ENCODE results near the gene NEK10. TPM values are rescaled to one million over a fixed set of nuclear protein-coding genes. Genes with fewer than 3 reads are reported as not detected.

NEK10 gene
- total RNA-seq, 2 donors from 2014 or later: 0.09 to 0.36 TPM

DNA sequence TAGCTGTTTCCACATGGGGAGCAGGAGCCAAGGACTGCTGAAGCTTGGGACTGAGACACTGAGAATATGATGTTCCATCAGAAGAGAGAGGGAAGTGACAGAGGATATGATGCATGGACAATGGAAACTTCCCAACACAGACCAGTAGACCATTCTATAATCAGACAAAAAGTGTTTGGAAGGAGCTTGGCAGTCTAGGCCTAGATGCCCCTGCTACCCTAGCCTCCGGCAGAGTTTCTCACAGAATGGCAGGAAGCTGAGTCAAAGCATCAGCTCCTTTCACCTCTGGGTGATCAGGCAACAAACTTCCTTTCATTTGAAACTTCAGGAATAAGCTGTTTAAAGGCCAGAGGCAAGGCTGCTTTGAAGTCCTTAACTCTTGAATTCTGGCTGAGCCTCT is 222.0 kb downstream of the NEK10 start:
- no peaks in the 10 kb centered on the region for H3K4me1 Mint-ChIP-seq (ENCODE audit: low read depth)
- H3K36me3 Mint-ChIP-seq (ENCODE audit: insufficient read depth in 2 of 2): no peaks in the 10 kb centered on the region
- H3K4me3 Mint-ChIP-seq: no peak overlapping the region
- no peaks in the 10 kb centered on the region for H3K9me3 Mint-ChIP-seq
- no peak for ATAC-seq (replicated peaks in 1 of 2)
- no peaks in the 10 kb centered on the region for H3K27me3 Mint-ChIP-seq (ENCODE audit: low read depth)
- no peak overlapping the region for H3K27ac Mint-ChIP-seq
- DNase-seq: no peak

DNA sequence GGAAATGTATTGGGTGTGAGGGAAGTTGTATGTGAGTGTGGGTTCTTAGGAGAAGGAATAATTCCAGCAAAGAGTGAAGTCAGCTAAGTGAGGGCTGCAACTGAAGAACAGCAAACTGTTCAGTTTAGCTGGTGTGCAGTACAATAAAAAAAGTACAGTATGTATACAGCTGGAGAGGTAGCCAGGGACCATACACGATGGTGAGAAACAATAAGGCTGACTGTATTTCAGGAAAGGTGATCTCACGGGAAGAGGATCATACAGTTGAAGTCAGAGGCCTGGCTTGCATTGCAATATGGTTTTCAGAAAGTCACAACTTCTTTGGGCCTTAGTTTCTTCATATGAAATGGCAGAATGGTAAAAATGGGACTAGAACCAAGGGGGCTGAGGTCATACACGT is 222.4 kb downstream of the NEK10 start:
- Mint-ChIP-seq H3K36me3 (ENCODE audit: insufficient read depth in 2 of 2) (peaks cover 0 to 2% of the 10 kb centered on the region in 2 donors), H3K27me3 (ENCODE audit: low read depth) (no peaks in the 10 kb centered on the region), H3K4me3 (no peak overlapping the region), H3K9me3 (no peaks in the 10 kb centered on the region), H3K27ac (no peak overlapping the region), H3K4me1 (ENCODE audit: low read depth) (no peaks in the 10 kb centered on the region)
- no peak for ATAC-seq (replicated peaks in 1 of 2)
- no peak for DNase-seq

DNA sequence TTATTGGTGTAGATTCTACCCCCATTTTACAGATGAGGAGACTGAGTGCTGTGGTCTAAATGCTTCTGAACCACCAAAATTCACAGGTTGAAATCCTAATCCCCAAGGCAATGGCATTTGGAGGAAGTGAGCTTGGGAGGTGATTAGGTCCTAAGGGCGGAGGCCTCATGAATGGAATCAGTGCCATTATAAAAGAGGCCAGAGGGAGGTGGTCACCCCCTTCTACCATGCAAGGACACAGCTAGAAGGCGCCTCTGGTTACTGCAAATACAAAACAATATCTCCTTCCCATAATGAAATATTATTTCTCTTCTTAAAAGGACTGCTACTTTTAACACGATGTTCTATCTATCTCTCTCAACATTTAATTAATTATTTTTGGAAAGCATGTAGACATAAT is 223.5 kb downstream of the NEK10 start:
- no peaks in the 10 kb centered on the region for H3K9me3 Mint-ChIP-seq
- no peaks in the 10 kb centered on the region for H3K27me3 Mint-ChIP-seq (ENCODE audit: low read depth)
- H3K4me1 Mint-ChIP-seq (ENCODE audit: low read depth): no peaks in the 10 kb centered on the region
- peaks cover 0 to 2% of the 10 kb centered on the region in 2 donors for H3K36me3 Mint-ChIP-seq (ENCODE audit: insufficient read depth in 2 of 2)
- no peak overlapping the region for H3K4me3 Mint-ChIP-seq
- no peak for DNase-seq
- H3K27ac Mint-ChIP-seq: no peak overlapping the region
- ATAC-seq (replicated peaks in 1 of 2): no peak

DNA sequence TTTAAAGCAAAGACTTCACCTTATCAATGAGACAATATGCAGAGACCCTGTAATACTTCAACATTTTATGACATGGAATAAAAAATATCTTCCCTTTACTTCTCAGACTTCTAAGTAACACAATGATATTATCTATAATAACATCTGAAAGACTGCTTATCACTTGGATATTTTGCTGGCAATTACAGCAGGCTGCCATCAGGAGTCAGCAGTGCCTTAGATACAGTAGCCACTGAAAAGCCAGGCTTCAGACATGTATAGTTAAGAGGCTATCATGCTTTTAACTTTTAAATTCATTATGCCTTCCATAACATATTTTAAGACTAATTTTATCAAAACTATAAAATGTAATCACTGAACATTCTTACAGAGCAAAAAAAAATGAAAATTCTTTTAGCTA is 227.5 kb downstream of the NEK10 start:
- Mint-ChIP-seq H3K4me3 (no peak overlapping the region), H3K36me3 (ENCODE audit: insufficient read depth in 2 of 2) (peaks cover 0 to 2% of the 10 kb centered on the region in 2 donors), H3K27ac (no peak overlapping the region), H3K4me1 (ENCODE audit: low read depth) (no peaks in the 10 kb centered on the region), H3K9me3 (no peaks in the 10 kb centered on the region), H3K27me3 (ENCODE audit: low read depth) (no peaks in the 10 kb centered on the region)
- DNase-seq (no peak), ATAC-seq (replicated peaks in 1 of 2) (no peak)

DNA sequence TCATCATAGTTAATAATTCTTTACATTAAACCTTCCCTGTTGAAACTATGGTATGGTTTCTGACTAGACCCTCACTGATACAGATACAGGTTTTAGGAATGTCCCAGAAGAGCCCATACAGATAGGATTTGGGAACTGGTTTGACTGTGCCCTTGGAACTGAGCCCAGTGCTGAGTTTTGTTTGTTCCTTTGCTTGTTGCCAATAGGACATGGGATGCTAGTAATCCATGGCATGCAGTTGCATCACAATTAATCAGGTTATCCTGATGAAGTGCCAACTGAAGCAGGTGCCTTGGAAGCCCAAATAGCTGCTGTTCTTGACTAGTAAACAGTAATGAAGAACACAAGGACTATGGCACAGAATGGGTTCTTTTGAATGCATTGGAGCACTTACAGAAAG is 230.6 kb downstream of the NEK10 start:
- Mint-ChIP-seq H3K4me3 (no peak overlapping the region), H3K27me3 (ENCODE audit: low read depth) (no peaks in the 10 kb centered on the region), H3K36me3 (ENCODE audit: insufficient read depth in 2 of 2) (peaks cover 0 to 2% of the 10 kb centered on the region in 2 donors), H3K27ac (no peak overlapping the region), H3K9me3 (no peaks in the 10 kb centered on the region), H3K4me1 (ENCODE audit: low read depth) (no peaks in the 10 kb centered on the region)
- ATAC-seq (replicated peaks in 1 of 2) (no peak), DNase-seq (no peak)

DNA sequence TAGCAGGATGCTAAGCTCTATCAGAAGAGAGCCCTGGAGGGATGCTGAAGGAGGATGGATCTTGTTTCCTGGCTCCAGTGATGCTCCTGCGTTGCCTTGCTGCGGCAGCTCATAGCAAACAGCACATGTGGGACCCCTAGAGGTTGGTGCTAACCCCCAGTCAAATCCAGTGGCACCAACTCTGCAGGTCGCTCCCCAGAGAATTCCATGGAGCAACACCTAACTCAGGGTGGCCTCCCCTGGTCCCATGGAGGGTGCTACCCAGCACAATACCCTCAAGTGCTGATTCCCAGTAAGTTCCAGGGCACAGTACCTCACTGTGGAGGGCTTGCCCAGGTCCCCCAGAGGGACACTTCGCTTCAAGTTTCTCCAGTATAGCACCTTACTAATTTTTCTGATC is 231.2 kb downstream of the NEK10 start:
- Mint-ChIP-seq H3K4me1 (ENCODE audit: low read depth) (no peaks in the 10 kb centered on the region), H3K27ac (no peak overlapping the region), H3K9me3 (no peaks in the 10 kb centered on the region), H3K36me3 (ENCODE audit: insufficient read depth in 2 of 2) (peaks cover 0 to 2% of the 10 kb centered on the region in 2 donors), H3K27me3 (ENCODE audit: low read depth) (no peaks in the 10 kb centered on the region), H3K4me3 (no peak overlapping the region)
- ATAC-seq (replicated peaks in 1 of 2) (no peak), DNase-seq (no peak)

DNA sequence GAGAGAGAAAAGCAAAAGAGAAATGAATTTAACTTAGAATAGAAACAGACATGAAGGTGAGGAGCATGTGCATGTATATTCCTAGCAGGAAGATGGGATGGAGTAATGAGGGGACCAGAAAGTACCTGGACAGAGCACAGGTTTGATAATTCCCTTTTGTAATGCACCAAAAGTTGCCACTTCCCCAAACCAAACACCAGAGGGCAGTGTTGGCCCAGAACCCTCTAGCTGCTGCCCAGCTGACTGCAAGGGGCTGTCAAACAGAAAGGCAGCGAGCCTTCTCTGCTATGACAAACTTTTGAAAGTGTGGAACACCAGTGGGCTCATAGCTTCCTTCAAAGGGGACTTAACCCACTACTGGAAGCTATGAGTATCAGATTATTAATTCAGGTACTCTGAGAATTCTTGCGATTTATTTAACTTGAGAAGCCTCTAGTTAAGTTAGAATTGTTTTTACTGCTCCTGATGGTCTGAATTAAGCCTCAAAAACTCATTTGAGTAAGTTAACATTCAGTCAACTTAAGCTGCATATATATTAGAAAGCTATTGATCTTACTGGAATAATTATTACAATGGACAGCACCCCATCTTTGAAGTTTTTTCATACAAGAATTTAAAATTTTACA is 234.9 kb downstream of the NEK10 start:
- Mint-ChIP-seq H3K4me1 (ENCODE audit: low read depth) (no peaks in the 10 kb centered on the region), H3K9me3 (no peaks in the 10 kb centered on the region), H3K4me3 (no peak overlapping the region), H3K27ac (no peak overlapping the region), H3K36me3 (ENCODE audit: insufficient read depth in 2 of 2) (no peaks in the 10 kb centered on the region), H3K27me3 (ENCODE audit: low read depth) (no peaks in the 10 kb centered on the region)
- DNase-seq (peak; percentile 55 to 65), ATAC-seq (replicated peaks in 1 of 2) (peak; percentile 60 to 74)

DNA sequence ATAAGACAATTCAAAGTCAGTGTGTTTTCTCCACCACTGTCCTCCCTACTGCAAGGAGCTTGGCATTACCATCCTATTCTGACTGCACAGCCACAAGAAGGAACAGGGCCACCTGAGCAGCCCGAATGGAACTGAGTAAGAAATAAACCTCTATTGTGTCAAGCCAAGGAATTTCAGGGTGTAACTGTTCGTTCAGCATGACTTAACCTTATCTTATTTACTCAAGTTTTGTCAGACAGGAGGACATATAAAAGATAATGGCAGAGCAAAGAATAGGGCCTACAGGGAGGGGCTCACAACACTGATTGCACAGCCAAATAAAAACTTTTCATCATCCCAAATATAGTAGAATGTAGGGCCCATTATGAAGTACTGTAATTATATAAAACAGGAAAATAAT is 236.1 kb downstream of the NEK10 start:
- DNase-seq (no peak), ATAC-seq (replicated peaks in 1 of 2) (no peak)
- Mint-ChIP-seq H3K27ac (no peak overlapping the region), H3K4me1 (ENCODE audit: low read depth) (no peaks in the 10 kb centered on the region), H3K4me3 (no peak overlapping the region), H3K9me3 (no peaks in the 10 kb centered on the region), H3K27me3 (ENCODE audit: low read depth) (no peaks in the 10 kb centered on the region), H3K36me3 (ENCODE audit: insufficient read depth in 2 of 2) (no peaks in the 10 kb centered on the region)

DNA sequence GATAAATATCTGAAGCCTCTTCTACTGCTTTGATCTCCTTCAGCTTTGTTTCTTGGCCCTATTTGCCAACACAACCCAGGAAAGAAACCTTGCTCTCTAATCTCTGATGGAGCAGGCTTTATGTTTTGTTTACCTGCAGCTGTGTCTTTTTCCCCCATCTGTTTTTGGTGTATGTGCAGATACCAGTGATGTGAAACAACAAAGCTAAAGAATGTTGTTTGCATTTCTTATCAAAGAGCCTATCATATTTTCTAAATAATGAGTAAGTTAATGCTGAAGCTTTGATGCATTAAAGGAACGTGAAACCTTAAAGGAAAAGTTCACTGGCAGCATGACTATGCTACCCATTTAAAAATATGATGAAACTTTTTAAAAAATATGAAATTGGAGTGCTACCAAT is 238.4 kb downstream of the NEK10 start:
- H3K4me1 Mint-ChIP-seq (ENCODE audit: low read depth): no peaks in the 10 kb centered on the region

DNA sequence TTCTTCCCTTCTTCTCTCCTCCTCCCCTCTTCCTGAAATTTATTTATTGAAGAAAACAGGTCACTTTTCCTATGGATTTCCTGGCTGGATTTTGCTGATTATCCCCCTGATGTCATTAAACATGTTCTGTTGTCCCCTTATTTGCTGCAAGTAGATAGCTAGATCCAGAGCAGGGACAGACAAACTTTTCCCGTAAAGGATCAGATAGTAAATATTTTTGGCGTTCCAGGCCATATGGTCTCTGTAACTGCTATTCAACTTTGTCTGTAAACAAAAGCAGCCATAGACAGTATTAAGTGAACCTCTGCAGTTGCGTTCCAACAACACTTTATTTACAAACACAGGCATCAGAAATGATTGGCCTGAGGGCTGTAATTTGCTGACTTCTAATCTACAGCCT is 241.3 kb downstream of the NEK10 start:
- H3K27ac Mint-ChIP-seq: no peak overlapping the region
- DNase-seq (no peak), ATAC-seq (replicated peaks in 1 of 2) (no peak)
- no peaks in the 10 kb centered on the region for H3K9me3 Mint-ChIP-seq
- H3K4me1 Mint-ChIP-seq (ENCODE audit: low read depth): no peaks in the 10 kb centered on the region
- H3K27me3 Mint-ChIP-seq (ENCODE audit: low read depth): peaks cover 6% of the 10 kb centered on the region
- H3K36me3 Mint-ChIP-seq (ENCODE audit: insufficient read depth in 2 of 2): no peaks in the 10 kb centered on the region
- H3K4me3 Mint-ChIP-seq: no peak overlapping the region

More for the DNA sequence above, 238.4 kb downstream of the NEK10 start:
- ATAC-seq (replicated peaks in 1 of 2) (no peak), DNase-seq (no peak)
- Mint-ChIP-seq H3K4me3 (no peak overlapping the region), H3K36me3 (ENCODE audit: insufficient read depth in 2 of 2) (no peaks in the 10 kb centered on the region), H3K27me3 (ENCODE audit: low read depth) (peaks cover under 1% of the 10 kb centered on the region), H3K27ac (no peak overlapping the region), H3K9me3 (no peaks in the 10 kb centered on the region)

DNA sequence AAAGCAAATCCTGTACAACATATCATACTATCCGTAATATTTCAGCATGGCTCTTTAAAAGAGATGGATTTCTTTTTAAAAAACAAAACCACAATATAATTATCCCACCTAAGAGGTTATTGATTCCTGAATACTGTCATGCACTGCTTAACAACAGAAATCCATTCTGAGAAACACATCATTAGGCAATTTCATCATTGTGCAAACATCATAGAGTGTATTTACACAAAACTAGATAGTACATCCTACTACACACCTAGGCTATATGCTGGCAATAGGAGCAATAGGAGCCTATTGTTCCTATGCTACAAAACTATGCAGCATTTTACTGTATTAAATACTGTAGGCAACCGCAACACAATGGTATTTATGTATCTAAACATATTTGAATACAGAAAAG is 242.0 kb downstream of the NEK10 start:
- Mint-ChIP-seq H3K27me3 (ENCODE audit: low read depth) (peaks cover 6% of the 10 kb centered on the region), H3K9me3 (no peaks in the 10 kb centered on the region), H3K36me3 (ENCODE audit: insufficient read depth in 2 of 2) (no peaks in the 10 kb centered on the region), H3K27ac (no peak overlapping the region), H3K4me3 (no peak overlapping the region), H3K4me1 (ENCODE audit: low read depth) (no peaks in the 10 kb centered on the region)
- DNase-seq (no peak), ATAC-seq (replicated peaks in 1 of 2) (no peak)

DNA sequence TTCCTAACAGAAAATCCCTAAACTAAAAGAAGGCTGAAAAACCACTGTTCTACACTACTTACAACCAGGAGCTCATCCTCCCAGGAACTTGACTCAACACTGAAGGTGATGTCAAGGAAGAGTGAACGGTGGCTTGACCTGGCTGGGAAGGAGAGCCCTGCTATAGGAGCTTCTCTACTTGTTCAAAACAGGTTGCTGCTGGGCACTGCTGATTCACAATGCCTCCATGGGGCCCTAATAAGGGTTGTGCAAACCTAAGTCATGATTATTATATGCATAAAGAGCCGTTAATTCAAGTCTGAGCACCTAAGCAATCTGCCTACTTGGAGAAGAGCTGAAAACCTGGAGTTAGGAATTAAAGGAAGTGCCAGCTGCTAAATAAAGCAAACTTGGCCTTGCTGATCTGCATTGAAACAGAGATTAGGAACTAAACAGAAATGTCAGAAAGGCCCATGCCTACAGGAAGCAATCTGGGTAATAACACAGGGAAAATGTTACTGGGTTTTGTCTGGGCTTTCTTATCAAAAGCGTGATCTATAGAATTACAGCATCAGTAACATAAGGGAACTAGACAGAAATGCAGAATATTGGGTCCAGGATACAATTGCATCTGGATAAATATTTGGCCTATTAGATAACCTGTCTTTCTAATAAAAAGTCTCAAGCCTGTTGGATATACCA is 243.2 kb downstream of the NEK10 start:
- peaks cover 6% of the 10 kb centered on the region for H3K27me3 Mint-ChIP-seq (ENCODE audit: low read depth)
- H3K4me1 Mint-ChIP-seq (ENCODE audit: low read depth): no peaks in the 10 kb centered on the region
- no peaks in the 10 kb centered on the region for H3K9me3 Mint-ChIP-seq
- H3K36me3 Mint-ChIP-seq (ENCODE audit: insufficient read depth in 2 of 2): no peaks in the 10 kb centered on the region
- H3K27ac Mint-ChIP-seq: no peak overlapping the region
- no peak for DNase-seq
- no peak overlapping the region for H3K4me3 Mint-ChIP-seq
- no peak for ATAC-seq (replicated peaks in 1 of 2)

DNA sequence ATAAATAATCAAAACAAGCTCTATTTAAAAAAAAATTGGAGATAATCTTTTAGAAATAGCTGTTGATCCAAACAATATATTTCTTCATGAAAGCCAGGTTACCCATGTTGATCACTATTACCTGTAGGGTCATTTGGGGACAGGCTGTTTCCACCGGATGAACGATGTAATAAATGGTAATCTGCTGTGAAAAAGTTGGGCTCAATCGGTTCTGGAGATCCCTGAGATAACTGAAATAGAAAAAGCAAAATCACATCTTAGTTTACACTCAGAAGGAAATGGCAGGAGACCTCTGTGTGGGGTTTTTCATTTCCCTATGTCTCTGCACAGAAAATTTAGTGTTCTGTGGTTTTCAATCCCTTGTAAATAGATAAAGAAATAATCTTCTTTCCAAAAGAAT is 249.5 kb downstream of the NEK10 start:
- no peaks in the 10 kb centered on the region for H3K27me3 Mint-ChIP-seq (ENCODE audit: low read depth)
- no peak overlapping the region for H3K4me3 Mint-ChIP-seq
- H3K36me3 Mint-ChIP-seq (ENCODE audit: insufficient read depth in 2 of 2): no peaks in the 10 kb centered on the region
- DNase-seq (no peak), ATAC-seq (replicated peaks in 1 of 2) (no peak)
- no peak overlapping the region for H3K27ac Mint-ChIP-seq
- H3K4me1 Mint-ChIP-seq (ENCODE audit: low read depth): no peaks in the 10 kb centered on the region
- H3K9me3 Mint-ChIP-seq: no peaks in the 10 kb centered on the region

DNA sequence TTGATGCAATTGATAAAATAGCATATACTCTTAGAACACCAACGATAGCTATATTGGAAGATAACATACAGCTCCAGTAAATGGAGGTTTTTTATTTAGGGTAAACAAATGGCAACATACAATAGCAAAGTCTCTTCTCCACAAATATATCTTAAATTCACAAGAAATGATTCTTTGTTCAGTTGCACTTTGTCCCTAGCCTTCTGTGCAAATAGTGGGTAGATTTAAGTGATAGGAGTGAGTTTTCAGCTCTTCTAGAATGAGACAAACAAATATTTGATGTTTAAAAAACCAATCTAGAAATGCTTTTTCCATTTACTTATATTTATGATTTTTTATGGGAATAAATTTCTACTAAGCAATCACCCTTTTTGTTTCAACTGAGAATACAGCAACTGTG is 253.8 kb downstream of the NEK10 start:
- ATAC-seq (replicated peaks in 1 of 2) (no peak), DNase-seq (no peak)
- Mint-ChIP-seq H3K27ac (no peak overlapping the region), H3K27me3 (ENCODE audit: low read depth) (no peaks in the 10 kb centered on the region), H3K36me3 (ENCODE audit: insufficient read depth in 2 of 2) (no peaks in the 10 kb centered on the region), H3K4me1 (ENCODE audit: low read depth) (no peaks in the 10 kb centered on the region), H3K9me3 (no peaks in the 10 kb centered on the region), H3K4me3 (no peak overlapping the region)

All from activated T-cell treated with anti-CD3 and anti-CD28 coated beads, Interleukin-2, amount 50 U/mL, for 72 hours (primary cell).